Gastroesophageal sphincter (tissue), 4 donors: Measurements from ENCODE around the gene FXYD7. TPM values are rescaled to one million over a fixed set of nuclear protein-coding genes. Genes with fewer than 3 reads are reported as not detected.

ENCODE experiments used
- ATAC-seq: fragments of 150-250 bp; one replicate; pipeline ENCODE4 v1.9.1; 2016; ENCODE audit warnings: mild to moderate bottlenecking, moderate library complexity
- H3K27ac ChIP-seq, 4 donors: fragments of 200-600 bp; sonication (generic) in 3 of 4; 1 replicate in 3 of 4; 2 replicates in 1 of 4; pipeline ENCODE4 v1.5.1; 2016 to 2019
- H3K27me3 ChIP-seq: fragments of 200-600 bp; sonication (generic); one replicate; pipeline ENCODE4 v1.5.1; 2019
- H3K36me3 ChIP-seq, 2 donors: fragments of 200-600 bp; sonication (generic); one replicate each; pipeline ENCODE4 v1.5.1; 2019; ENCODE audit warnings: control low read depth in 1 of 2
- H3K4me1 ChIP-seq, 3 donors: fragments of 200-600 bp; sonication (generic); 1 replicate in 2 of 3; 2 replicates in 1 of 3; pipeline ENCODE4 v1.5.1; 2016 to 2019; ENCODE audit warnings: control low read depth in 2 of 3
- H3K4me3 ChIP-seq, 2 donors: fragments of 200-600 bp; sonication (generic); one replicate each; pipeline ENCODE4 v1.5.1; 2019; ENCODE audit warnings: mild to moderate bottlenecking in 1 of 2, moderate library complexity in 1 of 2
- H3K9me3 ChIP-seq, 3 donors: fragments of 200-600 bp; sonication (generic); one replicate each; pipeline ENCODE4 v1.5.1; 2017 to 2019; ENCODE audit warnings: control low read depth in 2 of 3
- CTCF ChIP-seq, 4 experiments: fragments of 200-600 bp in 2 of 4; fragments of 450-650 bp in 2 of 4; sonication (generic) in 1 of 4; IDR thresholded peaks; one replicate each; pipeline ENCODE4 v1.5.1; 2017 to 2019; ENCODE audit warnings: antibody characterized with exemption in 4 of 4, mild to moderate bottlenecking in 2 of 4, moderate library complexity in 2 of 4
- EP300 ChIP-seq: sonication (generic); formaldehyde crosslinking; IDR thresholded peaks from one replicate; pipeline ENCODE4 v1.6.1; 2017; ENCODE audit warnings: antibody characterized with exemption, mild to moderate bottlenecking
- POLR2A ChIP-seq, 2 donors: fragments of 450-650 bp; IDR thresholded peaks; one replicate each; pipeline ENCODE4 v1.6.1; 2017; ENCODE audit warnings: antibody characterized with exemption in 2 of 2, mild to moderate bottlenecking in 2 of 2, moderate library complexity in 1 of 2
- POLR2AphosphoS5 ChIP-seq: sonication (generic); formaldehyde crosslinking; IDR thresholded peaks from one replicate; pipeline ENCODE4 v1.6.1; 2017; ENCODE audit warnings: antibody characterized with exemption
- WGBS, 2 donors: methylation state at CpG; one replicate each; pipeline ENCODE4 v1.1.5; 2018; ENCODE audit warnings: low coverage in 1 of 2; 5-methylcytosine and 5-hydroxymethylcytosine counted together
- total RNA-seq, 4 donors: library from RNA; depleted of rRNA; stranded (reverse); fragments of >200 nt; gene quantifications; one replicate each; pipeline ENCODE4 v1.1.0, GENCODE V29; 2016

FXYD7 gene
- total RNA-seq, 4 donors from 2014 or later = not detected

DNA sequence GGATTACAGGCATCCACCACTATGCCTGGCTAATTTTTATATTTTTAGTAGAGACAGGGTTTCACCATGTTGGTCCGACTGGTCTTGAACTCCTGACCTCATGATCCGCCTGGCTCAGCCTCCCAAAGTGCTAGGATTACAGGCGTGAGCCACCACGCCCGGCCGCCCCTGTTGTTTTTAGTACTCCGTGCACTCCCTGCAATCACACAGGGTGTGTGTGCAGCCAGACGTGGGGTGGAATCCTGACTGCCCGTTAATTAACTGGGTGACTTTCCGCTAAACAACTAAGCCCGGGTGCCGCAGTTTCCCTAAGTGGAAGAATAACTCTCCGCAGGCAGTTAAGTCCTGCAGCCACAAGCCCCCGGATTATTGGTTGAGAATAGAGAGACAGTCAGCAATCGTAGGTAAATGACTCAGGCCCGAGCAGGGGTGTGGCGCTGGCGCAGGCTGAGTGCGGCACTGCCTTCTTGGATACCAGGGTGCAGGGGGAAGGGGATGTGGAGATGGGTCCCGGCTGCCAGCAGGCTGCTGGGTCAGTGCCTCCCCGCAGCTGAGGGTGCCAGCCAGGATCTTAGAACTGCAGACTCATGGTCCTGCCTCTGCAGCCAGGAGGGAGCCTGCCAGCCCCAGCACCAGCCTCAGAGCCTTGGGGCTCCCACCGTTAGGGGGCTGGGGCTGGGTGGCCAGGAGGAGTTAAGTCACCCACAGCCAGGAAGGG is 33.5 kb upstream of the FXYD7 start:
- Histone ChIP-seq H3K4me1 (peaks cover 0 to 4% (median 0%) of the 10 kb centered on the region in 3 donors), H3K4me3 (no peak overlapping the region), H3K27me3 (peaks cover 30% of the 10 kb centered on the region), H3K9me3 (no peaks in the 10 kb centered on the region), H3K27ac (peak overlapping the region in 3 of 4 donors; percentile 29 to 66 (median 58)), H3K36me3 (no peaks in the 10 kb centered on the region)
- 59% methylated on average over 7 of the region's 22 CpGs; no CpG with 5 or more reads in 1 of the 2 donors for WGBS, 2 donors
- no peak for TF ChIP-seq POLR2AphosphoS5
- TF ChIP-seq CTCF (IDR thresholded peaks at IDR 0.05) = no peak
- TF ChIP-seq POLR2A (IDR thresholded peaks at IDR 0.05) = no peak
- no peak for TF ChIP-seq EP300
- ATAC-seq = no peak

GRCh38 chr19:35110974-35111373 is 32.1 kb upstream of the FXYD7 start:
- Histone ChIP-seq H3K4me3 (no peak overlapping the region), H3K27me3 (peaks cover 38% of the 10 kb centered on the region), H3K27ac (peak overlapping the region in 1 of 4 donors; percentile 44), H3K9me3 (no peaks in the 10 kb centered on the region), H3K36me3 (no peaks in the 10 kb centered on the region), H3K4me1 (peaks cover 0 to 13% (median 0%) of the 10 kb centered on the region in 3 donors)
- ATAC-seq = no peak
- TF ChIP-seq EP300 = no peak
- no peak for TF ChIP-seq POLR2A (IDR thresholded peaks at IDR 0.05)
- no peak for TF ChIP-seq CTCF (IDR thresholded peaks at IDR 0.05)
- TF ChIP-seq POLR2AphosphoS5 = no peak
- 42% methylated on average over 5 of the region's 9 CpGs; no CpG with 5 or more reads in 1 of the 2 donors for WGBS, 2 donors

GRCh38 chr19:35112995-35113688 is 29.9 kb upstream of the FXYD7 start:
- H3K27ac ChIP-seq = peak overlapping the region in 1 of 4 donors; percentile 91
- peaks cover 38% of the 10 kb centered on the region for H3K27me3 ChIP-seq
- no peaks in the 10 kb centered on the region for H3K9me3 ChIP-seq
- WGBS, 2 donors = 80 to 98% methylated on average over 5 to 11 of the region's 15 CpGs
- peaks cover 0 to 13% (median 0%) of the 10 kb centered on the region in 3 donors for H3K4me1 ChIP-seq
- ATAC-seq = no peak
- no peak for TF ChIP-seq EP300
- TF ChIP-seq POLR2AphosphoS5 = no peak
- no peak for TF ChIP-seq POLR2A (IDR thresholded peaks at IDR 0.05)
- TF ChIP-seq CTCF (IDR thresholded peaks at IDR 0.05) = no peak
- H3K4me3 ChIP-seq = no peak overlapping the region
- no peaks in the 10 kb centered on the region for H3K36me3 ChIP-seq

DNA sequence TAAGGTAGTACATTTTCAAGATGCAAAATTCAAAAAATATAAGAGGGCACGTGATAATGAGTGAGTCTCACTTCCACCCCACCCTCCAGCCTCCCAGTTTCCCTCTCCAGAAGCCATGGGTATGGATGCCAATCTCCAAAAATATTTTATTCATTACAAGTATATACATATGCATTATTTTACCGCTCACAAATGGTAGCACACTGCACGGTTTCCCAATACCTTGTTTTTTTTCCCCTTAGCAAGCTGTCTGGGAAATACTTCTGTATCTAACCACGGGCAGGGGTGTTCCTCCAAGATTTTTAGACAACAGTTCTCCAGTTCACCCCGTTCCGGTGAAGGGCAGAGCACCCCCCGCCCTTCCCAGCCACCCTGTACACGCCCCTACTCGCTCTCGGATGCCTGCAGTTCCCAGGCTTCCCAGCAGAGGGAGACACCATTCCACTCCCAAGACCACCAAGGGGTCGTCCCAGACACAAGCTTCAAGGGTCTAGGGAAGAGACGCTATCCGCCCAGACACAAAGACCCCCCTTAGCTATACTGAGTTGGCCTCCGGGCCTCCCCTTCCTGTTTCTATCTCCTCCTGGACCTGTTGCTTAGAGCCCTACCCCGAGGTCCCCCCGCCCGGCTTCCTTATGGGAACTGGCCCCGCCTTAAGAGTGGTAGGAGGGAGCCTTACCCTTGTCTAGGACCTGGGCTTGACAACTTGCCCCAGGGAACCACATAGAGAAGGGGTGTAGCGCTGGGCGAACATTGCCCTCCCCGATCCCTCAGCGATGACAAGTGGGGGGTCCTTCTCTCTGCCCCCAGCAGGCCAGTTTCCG is 28.5 kb upstream of the FXYD7 start:
- TF ChIP-seq POLR2A (IDR thresholded peaks at IDR 0.05) (no peak), EP300 (no peak), POLR2AphosphoS5 (no peak), CTCF (IDR thresholded peaks at IDR 0.05) (peak in 3 of 4 experiments; percentile 88 to 95 (median 93))
- H3K36me3 ChIP-seq = no peaks in the 10 kb centered on the region
- 17 to 29% methylated on average over 4 to 9 of the region's 23 CpGs for WGBS, 2 donors
- peaks cover 0 to 13% (median 0%) of the 10 kb centered on the region in 3 donors for H3K4me1 ChIP-seq
- peak overlapping the region in 3 of 4 donors; percentile 35 to 91 (median 71) for H3K27ac ChIP-seq
- peaks cover 29% of the 10 kb centered on the region for H3K27me3 ChIP-seq
- H3K9me3 ChIP-seq = no peaks in the 10 kb centered on the region
- H3K4me3 ChIP-seq = peak overlapping the region in 1 of 2 donors; percentile 42
- ATAC-seq = peak; percentile 74
